ENCODE measurements around the gene SPATA33.
"Not testable (repeated sequence)": the region's sequence is repeated elsewhere in the genome, so short reads cannot be mapped to it uniquely, and the experiment has no call there.

SPATA33 gene

GRCh38 chr16:89656435-89657121, 1.1 kb upstream of the SPATA33 start:
- TF ChIP-seq LEF1 (IDR thresholded peaks at IDR 0.05; ENCODE audit: borderline replicate concordance) (no peak), L3MBTL2 (conservative IDR thresholded peaks at IDR 0.05) (no peak), ZNF384 (IDR thresholded peaks at IDR 0.05) (no peak), FOXA1 (IDR thresholded peaks at IDR 0.05) (no peak), FOXK2 (IDR thresholded peaks at IDR 0.05) (no peak), NFRKB (IDR thresholded peaks at IDR 0.05) (no peak), FOXM1 (IDR thresholded peaks at IDR 0.05; ENCODE audit: borderline replicate concordance) (no peak), ELF4 (IDR thresholded peaks at IDR 0.05) (no peak), CTBP1 (IDR thresholded peaks at IDR 0.05; ENCODE audit: borderline replicate concordance) (no peak), PKNOX1 (IDR thresholded peaks at IDR 0.05) (no peak), TARDBP (IDR thresholded peaks at IDR 0.05) (no peak), SP1 (IDR thresholded peaks at IDR 0.05) (no peak), SUZ12 (IDR thresholded peaks at IDR 0.05) (no peak), HDGF (IDR thresholded peaks at IDR 0.05; ENCODE audit: borderline replicate concordance) (no peak), BHLHE40 (IDR thresholded peaks at IDR 0.05; ENCODE audit: borderline replicate concordance) (no peak)
- CTCF ChIA-PET, result no interaction called here
- no peak for DNase-seq (ENCODE audit: extremely low spot score)
- POLR2A ChIA-PET, result interaction anchor here (0.6 kb wide), 1 partner anchor 30 kb away, joined by 3 read pairs; the partner anchor contains the start of gene CDK10

- DNase-seq (ENCODE audit: extremely low spot score), result peak; percentile 43
- CTCF ChIA-PET, result no interaction called here
- TF ChIP-seq L3MBTL2 (conservative IDR thresholded peaks at IDR 0.05), result peak; percentile 25; the same call in 1 of the 2 replicates
- no peak for TF ChIP-seq ELF4 (IDR thresholded peaks at IDR 0.05)
- POLR2A ChIA-PET, result no interaction called here
These were observed 714 bp downstream of the SPATA33 start for GRCh38 chr16:89658221-89658879.

- TF ChIP-seq ARNT (IDR thresholded peaks at IDR 0.05) (no peak), TARDBP (IDR thresholded peaks at IDR 0.05) (no peak), ELF4 (IDR thresholded peaks at IDR 0.05) (no peak), PKNOX1 (IDR thresholded peaks at IDR 0.05) (no peak), LEF1 (IDR thresholded peaks at IDR 0.05; ENCODE audit: borderline replicate concordance) (no peak), CTBP1 (IDR thresholded peaks at IDR 0.05; ENCODE audit: borderline replicate concordance) (no peak), FOXM1 (IDR thresholded peaks at IDR 0.05; ENCODE audit: borderline replicate concordance) (no peak), FOXK2 (IDR thresholded peaks at IDR 0.05) (no peak), ZNF384 (IDR thresholded peaks at IDR 0.05) (no peak), SP1 (IDR thresholded peaks at IDR 0.05) (no peak), BHLHE40 (IDR thresholded peaks at IDR 0.05; ENCODE audit: borderline replicate concordance) (no peak), L3MBTL2 (conservative IDR thresholded peaks at IDR 0.05) (no peak), NFRKB (IDR thresholded peaks at IDR 0.05) (no peak), SUZ12 (IDR thresholded peaks at IDR 0.05) (no peak), HDGF (IDR thresholded peaks at IDR 0.05; ENCODE audit: borderline replicate concordance) (no peak)
- no peak for DNase-seq (ENCODE audit: extremely low spot score)
- CTCF ChIA-PET, result no interaction called here
- POLR2A ChIA-PET, result no interaction called here
These were observed 2.5 kb downstream of the SPATA33 start for GRCh38 chr16:89660146-89660545.

- TF ChIP-seq PKNOX1 (IDR thresholded peaks at IDR 0.05) (no peak), ARNT (IDR thresholded peaks at IDR 0.05) (no peak), NFRKB (IDR thresholded peaks at IDR 0.05) (no peak), TARDBP (IDR thresholded peaks at IDR 0.05) (no peak), FOXK2 (IDR thresholded peaks at IDR 0.05) (no peak), BHLHE40 (IDR thresholded peaks at IDR 0.05; ENCODE audit: borderline replicate concordance) (no peak), CTBP1 (IDR thresholded peaks at IDR 0.05; ENCODE audit: borderline replicate concordance) (no peak), SP1 (IDR thresholded peaks at IDR 0.05) (no peak), ZNF384 (IDR thresholded peaks at IDR 0.05) (no peak), FOXA1 (IDR thresholded peaks at IDR 0.05) (no peak), HDGF (IDR thresholded peaks at IDR 0.05; ENCODE audit: borderline replicate concordance) (no peak), FOXM1 (IDR thresholded peaks at IDR 0.05; ENCODE audit: borderline replicate concordance) (no peak), SUZ12 (IDR thresholded peaks at IDR 0.05) (no peak), ELF4 (IDR thresholded peaks at IDR 0.05) (no peak), L3MBTL2 (conservative IDR thresholded peaks at IDR 0.05) (no peak), LEF1 (IDR thresholded peaks at IDR 0.05; ENCODE audit: borderline replicate concordance) (no peak)
- no peak for DNase-seq (ENCODE audit: extremely low spot score)
- ChIA-PET POLR2A (no interaction called here), CTCF (no interaction called here)
These were observed 3.6 kb downstream of the SPATA33 start for GRCh38 chr16:89661215-89661614.

GRCh38 chr16:89664238-89664637, 6.6 kb downstream of the SPATA33 start:
- POLR2A ChIA-PET, result interaction anchor here (1.0 kb wide), 1 partner anchor 22 kb away, joined by 3 read pairs; the partner anchor contains the start of gene CDK10
- CTCF ChIA-PET; DNase-seq (ENCODE audit: extremely low spot score): not testable (repeated sequence)

- DNase-seq (ENCODE audit: extremely low spot score), result not testable (repeated sequence)
- POLR2A ChIA-PET, result interaction anchor here (0.9 kb wide), 1 partner anchor 19 kb away, joined by 3 read pairs; the partner anchor contains the start of gene CDK10
- CTCF ChIA-PET, result interaction anchor here (0.6 kb wide), 1 partner anchor 447 kb away, joined by 3 read pairs; no protein-coding TSS in a partner anchor
These were observed 9.4 kb downstream of the SPATA33 start for GRCh38 chr16:89667000-89667399.

Data from HEK293T (cell line).